PC-3 (cell line): Measurements from ENCODE around the gene SLC25A28.

Experiments used
- EZH2 ChIP-seq: fragments of 300-600 bp; sonication (generic); IDR thresholded peaks from one replicate; pipeline ENCODE4 v1.6.1; 2017; ENCODE audit warnings: antibody characterized with exemption, mild to moderate bottlenecking, low read length; ENCODE audit not compliant: unreplicated experiment
- TF ChIP-seq, protein P1 (sequence below): fragments of 300-600 bp; sonication (generic); conservative IDR thresholded peaks from 2 replicates; pipeline ENCODE4 v1.5.1; 2017; ENCODE audit warnings: antibody characterized with exemption, low read depth, mild to moderate bottlenecking, low read length

DNA sequence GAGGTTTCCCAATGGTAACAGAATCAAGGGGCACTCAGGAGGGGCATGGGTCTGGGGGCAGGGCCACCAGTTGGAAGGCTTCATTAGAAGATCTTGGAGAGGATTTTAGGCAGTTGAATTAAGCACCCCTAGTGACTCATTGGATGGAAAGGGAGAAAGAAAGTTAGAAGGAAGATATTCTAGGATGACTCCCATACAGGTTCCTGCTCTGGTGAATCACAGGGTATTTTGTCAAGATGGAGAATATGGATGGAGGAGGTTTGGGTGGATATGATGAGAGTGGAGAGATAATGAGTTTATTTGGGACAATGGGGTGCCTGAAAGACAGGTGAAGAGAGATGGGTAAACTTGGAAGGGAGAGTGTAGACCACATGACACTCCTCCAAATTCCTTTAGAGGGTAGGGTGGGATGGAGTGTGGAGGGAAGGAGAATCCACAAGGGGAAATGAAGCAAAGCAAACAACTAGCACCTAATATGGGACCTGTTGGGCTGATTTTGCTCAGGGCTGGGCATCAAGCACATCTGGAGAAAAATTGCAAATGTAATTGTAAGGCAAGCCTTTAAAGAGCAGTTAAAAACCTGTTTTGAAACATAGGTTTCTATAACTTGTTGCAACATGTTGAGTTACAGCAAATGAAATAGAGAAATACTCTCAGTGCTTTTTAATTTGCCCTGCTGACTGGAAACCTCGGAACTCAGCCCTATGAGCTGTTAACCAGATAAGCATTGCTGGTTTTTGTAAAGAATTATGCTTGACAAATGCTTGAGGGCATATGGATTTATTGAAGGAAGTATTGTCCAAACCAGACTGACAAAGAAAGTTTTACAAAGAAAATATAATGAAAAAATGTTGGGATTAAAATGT is 36.2 kb upstream of the SLC25A28 start:
- TF ChIP-seq, protein P1, sequence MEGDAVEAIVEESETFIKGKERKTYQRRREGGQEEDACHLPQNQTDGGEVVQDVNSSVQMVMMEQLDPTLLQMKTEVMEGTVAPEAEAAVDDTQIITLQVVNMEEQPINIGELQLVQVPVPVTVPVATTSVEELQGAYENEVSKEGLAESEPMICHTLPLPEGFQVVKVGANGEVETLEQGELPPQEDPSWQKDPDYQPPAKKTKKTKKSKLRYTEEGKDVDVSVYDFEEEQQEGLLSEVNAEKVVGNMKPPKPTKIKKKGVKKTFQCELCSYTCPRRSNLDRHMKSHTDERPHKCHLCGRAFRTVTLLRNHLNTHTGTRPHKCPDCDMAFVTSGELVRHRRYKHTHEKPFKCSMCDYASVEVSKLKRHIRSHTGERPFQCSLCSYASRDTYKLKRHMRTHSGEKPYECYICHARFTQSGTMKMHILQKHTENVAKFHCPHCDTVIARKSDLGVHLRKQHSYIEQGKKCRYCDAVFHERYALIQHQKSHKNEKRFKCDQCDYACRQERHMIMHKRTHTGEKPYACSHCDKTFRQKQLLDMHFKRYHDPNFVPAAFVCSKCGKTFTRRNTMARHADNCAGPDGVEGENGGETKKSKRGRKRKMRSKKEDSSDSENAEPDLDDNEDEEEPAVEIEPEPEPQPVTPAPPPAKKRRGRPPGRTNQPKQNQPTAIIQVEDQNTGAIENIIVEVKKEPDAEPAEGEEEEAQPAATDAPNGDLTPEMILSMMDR: no peak
- no peak for TF ChIP-seq EZH2
